Esophagus squamous epithelium (tissue), 5 donors: ENCODE data around the gene SLC39A13. TPM values are rescaled to one million over a fixed set of nuclear protein-coding genes. Genes with fewer than 3 reads are reported as not detected.

ENCODE experiments used
- DNase-seq: peaks from one replicate; lab custom pipeline; 2025; lab: John Stamatoyannopoulos, UW
- H3K27ac ChIP-seq, 4 donors: fragments of 200-600 bp; sonication (generic); one replicate each; pipeline ENCODE4 v1.5.1; 2016 to 2019; ENCODE audit warnings: mild to moderate bottlenecking in 1 of 4
- H3K27me3 ChIP-seq, 4 donors: fragments of 200-600 bp; sonication (generic); 1 replicate in 3 of 4; 2 replicates in 1 of 4; pipeline versions ENCODE4 v1.5.1 to v1.6.0; 2017 to 2021; ENCODE audit warnings: antibody characterized with exemption in 1 of 4
- H3K36me3 ChIP-seq, 3 donors: fragments of 200-600 bp; sonication (generic); one replicate each; pipeline ENCODE4 v1.5.1; 2016 to 2019
- H3K4me1 ChIP-seq, 3 donors: fragments of 200-600 bp; sonication (generic); one replicate each; pipeline ENCODE4 v1.5.1; 2017 to 2019
- H3K4me3 ChIP-seq, 4 donors: fragments of 200-600 bp; sonication (generic); 1 replicate in 3 of 4; 2 replicates in 1 of 4; pipeline ENCODE4 v1.5.1; 2016 to 2019; ENCODE audit warnings: mild to moderate bottlenecking in 2 of 4, moderate library complexity in 1 of 4
- H3K9me3 ChIP-seq, 3 donors: fragments of 200-600 bp; sonication (generic); one replicate each; pipeline ENCODE4 v1.5.1; 2016 to 2019
- POLR2A ChIP-seq, 4 donors: fragments of 450-650 bp; IDR thresholded peaks; one replicate each; pipeline ENCODE4 v1.6.1; 2017; ENCODE audit warnings: antibody characterized with exemption in 4 of 4, mild to moderate bottlenecking in 4 of 4, moderate library complexity in 3 of 4
- WGBS, 2 donors: methylation state at CpG; one replicate each; pipeline ENCODE4 v1.1.5; 2018; 5-methylcytosine and 5-hydroxymethylcytosine counted together
- intact Hi-C: fragments of 100-400 bp; cut with DNase I; formaldehyde crosslinking; loops from one replicate; pipeline ENCODE4 v1.15.0; 2022
- total RNA-seq, 4 donors: library from RNA; depleted of rRNA; stranded (reverse); fragments of >200 nt; gene quantifications; one replicate each; pipeline ENCODE4 v1.1.0, GENCODE V29; 2016
- TF ChIP-seq, protein P1 (sequence below), 6 experiments: fragments of 450-650 bp in 4 of 6; fragments of 200-600 bp in 2 of 6; sonication (generic) in 2 of 6; IDR thresholded peaks; one replicate each; pipeline ENCODE4 v1.5.1; 2016 to 2019; ENCODE audit warnings: antibody characterized with exemption in 6 of 6, mild to moderate bottlenecking in 4 of 6, moderate library complexity in 4 of 6
- donor health status: DM: yes; HTN: yes; CAD: no.

The SLC39A13 gene
- total RNA-seq, 4 donors from 2014 or later, result 10.9 to 44.3 (median 13.8) TPM

DNA sequence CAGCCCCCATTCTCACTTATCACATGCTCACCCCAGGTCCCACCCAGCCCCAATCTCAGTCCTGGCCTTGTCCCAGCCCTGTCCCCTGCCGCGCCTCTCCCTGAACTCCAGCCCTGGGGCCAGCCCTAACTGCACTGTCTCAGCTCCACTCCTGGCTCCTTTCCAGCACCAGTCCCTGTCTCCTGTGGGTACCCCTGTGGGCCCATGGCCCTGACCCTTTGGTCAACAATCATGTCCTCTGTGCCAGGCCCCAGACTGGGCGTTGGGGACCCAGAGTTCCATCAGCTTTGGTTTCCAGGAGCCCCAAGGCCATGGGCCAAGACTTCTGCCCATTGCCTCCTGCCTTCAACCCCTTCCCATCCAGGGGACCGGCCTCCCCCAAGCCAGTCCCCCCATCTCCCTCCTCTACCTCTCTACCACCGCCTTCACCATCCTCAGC, 30.8 kb upstream of the SLC39A13 start:
- H3K4me3 ChIP-seq, result peak overlapping the region in 3 of 4 donors; percentile 29 to 55 (median 40)
- H3K4me1 ChIP-seq, result peaks cover 5 to 22% (median 8%) of the 10 kb centered on the region in 3 donors
- WGBS, 2 donors, result 56 to 82% methylated on average over 3 to 5 of the region's 5 CpGs
- H3K36me3 ChIP-seq, result no peaks in the 10 kb centered on the region
- TF ChIP-seq, protein P1, sequence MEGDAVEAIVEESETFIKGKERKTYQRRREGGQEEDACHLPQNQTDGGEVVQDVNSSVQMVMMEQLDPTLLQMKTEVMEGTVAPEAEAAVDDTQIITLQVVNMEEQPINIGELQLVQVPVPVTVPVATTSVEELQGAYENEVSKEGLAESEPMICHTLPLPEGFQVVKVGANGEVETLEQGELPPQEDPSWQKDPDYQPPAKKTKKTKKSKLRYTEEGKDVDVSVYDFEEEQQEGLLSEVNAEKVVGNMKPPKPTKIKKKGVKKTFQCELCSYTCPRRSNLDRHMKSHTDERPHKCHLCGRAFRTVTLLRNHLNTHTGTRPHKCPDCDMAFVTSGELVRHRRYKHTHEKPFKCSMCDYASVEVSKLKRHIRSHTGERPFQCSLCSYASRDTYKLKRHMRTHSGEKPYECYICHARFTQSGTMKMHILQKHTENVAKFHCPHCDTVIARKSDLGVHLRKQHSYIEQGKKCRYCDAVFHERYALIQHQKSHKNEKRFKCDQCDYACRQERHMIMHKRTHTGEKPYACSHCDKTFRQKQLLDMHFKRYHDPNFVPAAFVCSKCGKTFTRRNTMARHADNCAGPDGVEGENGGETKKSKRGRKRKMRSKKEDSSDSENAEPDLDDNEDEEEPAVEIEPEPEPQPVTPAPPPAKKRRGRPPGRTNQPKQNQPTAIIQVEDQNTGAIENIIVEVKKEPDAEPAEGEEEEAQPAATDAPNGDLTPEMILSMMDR (IDR thresholded peaks at IDR 0.05), result no peak
- TF ChIP-seq POLR2A (IDR thresholded peaks at IDR 0.05), result no peak
- intact Hi-C loops, result loop anchor here (10.0 kb wide), 1 partner anchor 77 kb away; no protein-coding TSS in a partner anchor
- H3K27ac ChIP-seq, result peak overlapping the region; percentile 40 to 88 (median 74)
- H3K9me3 ChIP-seq, result no peaks in the 10 kb centered on the region
- no peaks in the 10 kb centered on the region for H3K27me3 ChIP-seq
- no peak for DNase-seq

DNA sequence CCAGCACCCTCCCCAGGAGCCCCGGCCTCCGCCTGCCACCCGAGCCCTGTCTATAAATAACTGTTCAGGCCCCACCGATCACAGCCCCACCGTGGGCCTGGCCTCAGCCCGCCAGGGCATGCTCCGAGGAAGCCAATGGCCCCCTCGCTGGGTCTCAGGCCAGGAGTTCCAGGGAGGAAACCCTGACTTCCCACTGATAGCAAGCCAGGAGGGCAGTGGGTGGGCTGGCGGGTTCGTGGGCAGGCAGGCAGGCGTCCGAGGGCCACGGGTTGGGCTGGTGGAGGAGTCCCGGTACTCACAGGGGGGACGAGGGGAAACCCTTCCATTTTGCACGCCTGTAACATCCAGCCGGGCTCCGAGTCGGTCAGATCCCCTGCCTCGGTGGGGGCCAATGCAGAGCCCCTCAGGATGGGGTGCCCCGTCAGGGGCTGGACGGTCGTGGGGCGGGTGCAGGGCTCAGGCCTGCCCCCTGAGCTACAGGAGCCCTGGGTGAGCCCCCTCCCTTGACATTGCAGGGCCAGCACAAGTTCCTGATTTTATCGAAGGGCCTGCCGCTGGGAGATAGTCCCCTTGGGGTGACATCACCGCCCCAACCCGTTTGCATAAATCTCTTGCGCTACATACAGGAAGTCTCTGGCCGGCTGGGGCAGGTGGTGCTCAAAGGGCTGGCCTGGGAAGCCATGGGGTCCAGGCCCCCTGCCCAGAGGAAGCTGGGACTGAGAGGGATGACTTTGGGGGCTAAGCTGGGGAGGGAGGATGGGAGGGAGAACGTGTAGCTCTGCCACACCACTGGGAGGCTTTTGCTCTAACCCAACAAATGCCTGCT, 30.2 kb upstream of the SLC39A13 start, which contains the start of gene SPI1:
TSS of gene SPI1 (minus strand) at position 538 of the 826 bp plus-strand sequence. CDS start at position 344, 194 bp downstream.
- no peaks in the 10 kb centered on the region for H3K9me3 ChIP-seq
- DNase-seq, result no peak
- H3K36me3 ChIP-seq, result no peaks in the 10 kb centered on the region
- intact Hi-C loops, result loop anchor here (10.0 kb wide), 1 partner anchor 77 kb away; no protein-coding TSS in a partner anchor
- WGBS, 2 donors, result 74 to 76% methylated on average over 6 of the region's 31 CpGs
- TF ChIP-seq, protein P1 (IDR thresholded peaks at IDR 0.05), result no peak
- peak in 2 of 4 donors; percentile 27 to 74 for TF ChIP-seq POLR2A (IDR thresholded peaks at IDR 0.05)
- no peaks in the 10 kb centered on the region for H3K27me3 ChIP-seq
- H3K4me1 ChIP-seq, result peaks cover 5 to 22% (median 8%) of the 10 kb centered on the region in 3 donors
- peak within 1 kb of the TSS in 3 of 4 donors; percentile 29 to 55 (median 40) for H3K4me3 ChIP-seq
- peak within 1 kb of the TSS; percentile 40 to 88 (median 74) for H3K27ac ChIP-seq

DNA sequence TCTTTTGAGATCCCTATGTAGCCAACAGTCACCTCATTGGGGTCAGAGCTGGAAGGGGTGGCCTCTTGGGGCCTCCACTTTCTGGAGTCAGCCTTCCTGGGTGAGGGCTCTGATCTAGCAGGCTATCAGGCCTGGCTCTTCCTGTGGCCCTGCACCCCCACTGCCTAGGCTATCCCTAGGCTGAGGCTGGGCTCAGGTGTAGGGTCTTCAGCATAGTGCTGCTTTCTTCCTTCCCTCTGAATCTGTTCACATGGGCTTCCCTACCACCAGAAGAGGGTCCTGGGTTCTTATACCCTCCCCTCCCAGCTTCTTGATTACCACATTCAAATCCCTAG, 29.6 kb upstream of the SLC39A13 start:
- TF ChIP-seq POLR2A (IDR thresholded peaks at IDR 0.05), result no peak
- TF ChIP-seq, protein P1 (IDR thresholded peaks at IDR 0.05), result no peak
- H3K4me3 ChIP-seq, result no peak overlapping the region
- intact Hi-C loops, result loop anchor here (10.0 kb wide), 1 partner anchor 76 kb away; no protein-coding TSS in a partner anchor

DNA sequence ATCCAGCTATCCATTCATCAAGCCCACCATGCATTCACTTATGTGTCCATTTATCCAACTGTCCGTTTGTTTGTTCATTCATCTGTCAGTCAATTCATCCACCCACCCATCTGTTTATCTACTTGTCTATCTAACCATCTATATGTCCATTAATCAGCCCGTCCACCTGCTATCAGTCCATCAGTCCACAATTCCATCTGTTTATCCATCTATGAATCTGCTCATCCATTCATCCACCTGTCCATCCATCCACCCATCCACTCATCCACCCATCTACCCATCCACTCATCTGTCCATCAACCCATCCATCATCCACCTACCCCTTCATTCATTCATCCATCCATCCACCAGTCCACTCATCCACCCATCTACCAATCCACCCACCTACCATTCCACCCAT, 29.1 kb upstream of the SLC39A13 start:
- no peaks in the 10 kb centered on the region for H3K36me3 ChIP-seq
- no peak overlapping the region for H3K4me3 ChIP-seq
- no peak overlapping the region for H3K27ac ChIP-seq
- no peaks in the 10 kb centered on the region for H3K9me3 ChIP-seq
- H3K4me1 ChIP-seq, result peaks cover 5 to 14% (median 5%) of the 10 kb centered on the region in 3 donors
- intact Hi-C loops, result loop anchor here (10.0 kb wide), 1 partner anchor 75 kb away; no protein-coding TSS in a partner anchor
- no peaks in the 10 kb centered on the region for H3K27me3 ChIP-seq
- no peak for DNase-seq
- 86 to 95% methylated on average over 2 of the region's 2 CpGs for WGBS, 2 donors
- TF ChIP-seq POLR2A (IDR thresholded peaks at IDR 0.05), result no peak
- TF ChIP-seq, protein P1 (IDR thresholded peaks at IDR 0.05), result no peak

More for the DNA sequence above, 29.6 kb upstream of the SLC39A13 start:
- Histone ChIP-seq H3K27me3 (no peaks in the 10 kb centered on the region), H3K36me3 (no peaks in the 10 kb centered on the region), H3K27ac (peak overlapping the region in 3 of 4 donors; percentile 70 to 88 (median 77)), H3K4me1 (peaks cover 5 to 19% (median 6%) of the 10 kb centered on the region in 3 donors), H3K9me3 (no peaks in the 10 kb centered on the region)
- no peak for DNase-seq

DNA sequence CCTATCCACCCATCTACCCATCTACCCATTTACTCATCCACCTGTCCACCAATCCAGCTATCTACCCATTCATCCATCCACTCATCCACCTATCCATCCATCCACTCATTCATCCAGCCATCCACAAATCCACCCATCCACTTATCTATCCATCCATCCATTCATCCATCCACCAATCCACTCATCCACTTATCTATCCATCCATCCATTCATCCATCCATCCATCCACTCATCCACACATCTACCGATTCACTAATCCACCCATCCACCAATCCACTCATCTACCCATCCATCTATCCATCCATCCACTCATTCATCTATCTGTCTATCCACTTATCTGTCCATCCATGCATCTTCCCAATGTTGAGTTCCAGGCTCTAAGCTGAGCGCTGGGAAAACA, 28.3 kb upstream of the SLC39A13 start:
- Histone ChIP-seq H3K27ac (no peak overlapping the region), H3K27me3 (no peaks in the 10 kb centered on the region), H3K9me3 (no peaks in the 10 kb centered on the region), H3K4me1 (peaks cover 5 to 12% (median 5%) of the 10 kb centered on the region in 3 donors), H3K4me3 (no peak overlapping the region), H3K36me3 (no peaks in the 10 kb centered on the region)
- TF ChIP-seq, protein P1 (IDR thresholded peaks at IDR 0.05), result no peak
- TF ChIP-seq POLR2A (IDR thresholded peaks at IDR 0.05), result no peak
- intact Hi-C loops, result no loop called here
- 89 to 100% methylated on average over 2 of the region's 2 CpGs for WGBS, 2 donors
- no peak for DNase-seq
